H1 (cell line): ENCODE measurements around the gene PEX3. TPM values are rescaled to one million over a fixed set of nuclear protein-coding genes. Genes with fewer than 3 reads are reported as not detected.

ENCODE experiments used
- NRF1 ChIP-seq: IDR thresholded peaks from 2 replicates; pipeline ENCODE4 v1.6.1; 2011; ENCODE audit warnings: mild to moderate bottlenecking, low read depth, low read length, improper control_type of control experiment
- SAP30 ChIP-seq: fragments of 300-600 bp; sonication (generic); IDR thresholded peaks from 2 replicates; pipeline ENCODE4 v1.7.1; 2012; ENCODE audit warnings: low read length, moderate library complexity, mild to moderate bottlenecking, inconsistent platforms; ENCODE audit not compliant: insufficient read depth, insufficient replicate concordance
- TBP ChIP-seq: IDR thresholded peaks from 2 replicates; pipeline ENCODE4 v1.6.1; 2011; ENCODE audit warnings: low read depth, low read length, improper control_type of control experiment
- TEAD4 ChIP-seq: IDR thresholded peaks from 2 replicates; pipeline ENCODE4 v1.6.1; 2012; ENCODE audit warnings: low read depth, low read length, inconsistent platforms, mixed read lengths
- polyA plus RNA-seq, 7 experiments: library from polyadenylated mRNA; depleted of rRNA in 3 of 7; stranded (reverse) in 5 of 7; unstranded in 2 of 7; fragments of >200 nt in 5 of 7; fragments of 200-250 nt in 2 of 7; gene quantifications; 1 replicate in 5 of 7; 2 replicates in 1 of 7; 4 replicates in 1 of 7; pipeline versions ENCODE4 v1.2.1 to v1.2.3, GENCODE V29; 2011 to 2013; ENCODE audit warnings: missing spikeins in 2 of 7, mixed read lengths in 2 of 7
- total RNA-seq: library from RNA; stranded (reverse); fragmentation: NEBNext Ultra II Directional; extraction: Animal tissue kit (Norgen Biotek cat#: 25700); gene quantifications from 2 replicates; pipeline ENCODE4 v1.2.1, GENCODE V29; 2021
- TF ChIP-seq, protein P1 (sequence below): fragments of 300-600 bp; sonication (generic); IDR thresholded peaks from 2 replicates; pipeline ENCODE4 v1.7.1; 2012; ENCODE audit warnings: low read length, moderate library complexity, mild to moderate bottlenecking, inconsistent platforms; ENCODE audit not compliant: insufficient replicate concordance
- TF ChIP-seq, protein P2 (sequence below), 3 experiments: IDR thresholded peaks; 1 replicate in 2 of 3; 2 replicates in 1 of 3; pipeline versions ENCODE4 v1.5.1 to v1.6.1; 2011; ENCODE audit warnings: low read length in 3 of 3, mild to moderate bottlenecking in 3 of 3, inconsistent platforms in 2 of 3, low read depth in 1 of 3, moderate library complexity in 1 of 3; ENCODE audit not compliant: insufficient read depth in 1 of 3; ENCODE audit errors: control extremely low read depth in 1 of 3

PEX3 gene
- total and polyA plus RNA-seq, 2 of the 8 experiments (the other 6 are each of a cell fraction or from before 2014, with no cell fraction given), result 8.0 to 16.8 TPM

DNA sequence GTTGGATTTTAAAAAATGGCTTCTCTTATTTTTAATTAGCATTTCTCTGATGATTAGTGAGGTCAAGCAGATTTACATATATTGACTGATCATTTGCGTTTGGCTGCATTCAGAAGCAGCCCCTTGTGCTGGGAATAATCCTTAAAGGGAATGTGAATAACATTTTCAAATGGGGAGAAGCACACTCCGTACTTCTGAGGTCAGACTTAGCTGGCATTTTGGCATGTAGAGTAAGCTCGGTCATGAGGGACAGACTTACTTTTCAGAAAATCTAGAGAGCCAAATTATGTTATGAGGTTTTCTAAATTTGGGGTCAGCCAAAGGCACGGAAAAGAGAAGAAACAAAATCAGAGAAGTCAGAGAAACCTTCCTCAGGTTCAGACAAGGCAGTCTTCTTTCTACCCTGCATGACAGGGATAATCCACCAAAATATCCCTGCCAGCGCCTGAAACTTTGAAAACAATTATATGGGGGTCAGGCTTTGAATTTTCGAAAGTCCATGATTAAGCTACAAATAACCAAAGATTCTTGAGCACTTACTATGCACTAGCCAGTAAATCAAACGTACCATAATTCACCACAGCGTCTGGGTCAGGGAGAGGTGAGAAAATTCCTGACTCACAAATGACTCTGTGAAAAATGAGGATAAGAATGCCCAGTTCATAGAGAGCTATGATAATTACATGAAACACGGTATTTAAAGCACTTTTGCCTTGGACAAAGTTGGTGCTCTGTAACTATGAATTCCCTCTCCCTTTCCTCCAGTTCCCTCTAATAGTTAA lies 45.0 kb upstream of the PEX3 start (continued):
- TF ChIP-seq, protein P1, sequence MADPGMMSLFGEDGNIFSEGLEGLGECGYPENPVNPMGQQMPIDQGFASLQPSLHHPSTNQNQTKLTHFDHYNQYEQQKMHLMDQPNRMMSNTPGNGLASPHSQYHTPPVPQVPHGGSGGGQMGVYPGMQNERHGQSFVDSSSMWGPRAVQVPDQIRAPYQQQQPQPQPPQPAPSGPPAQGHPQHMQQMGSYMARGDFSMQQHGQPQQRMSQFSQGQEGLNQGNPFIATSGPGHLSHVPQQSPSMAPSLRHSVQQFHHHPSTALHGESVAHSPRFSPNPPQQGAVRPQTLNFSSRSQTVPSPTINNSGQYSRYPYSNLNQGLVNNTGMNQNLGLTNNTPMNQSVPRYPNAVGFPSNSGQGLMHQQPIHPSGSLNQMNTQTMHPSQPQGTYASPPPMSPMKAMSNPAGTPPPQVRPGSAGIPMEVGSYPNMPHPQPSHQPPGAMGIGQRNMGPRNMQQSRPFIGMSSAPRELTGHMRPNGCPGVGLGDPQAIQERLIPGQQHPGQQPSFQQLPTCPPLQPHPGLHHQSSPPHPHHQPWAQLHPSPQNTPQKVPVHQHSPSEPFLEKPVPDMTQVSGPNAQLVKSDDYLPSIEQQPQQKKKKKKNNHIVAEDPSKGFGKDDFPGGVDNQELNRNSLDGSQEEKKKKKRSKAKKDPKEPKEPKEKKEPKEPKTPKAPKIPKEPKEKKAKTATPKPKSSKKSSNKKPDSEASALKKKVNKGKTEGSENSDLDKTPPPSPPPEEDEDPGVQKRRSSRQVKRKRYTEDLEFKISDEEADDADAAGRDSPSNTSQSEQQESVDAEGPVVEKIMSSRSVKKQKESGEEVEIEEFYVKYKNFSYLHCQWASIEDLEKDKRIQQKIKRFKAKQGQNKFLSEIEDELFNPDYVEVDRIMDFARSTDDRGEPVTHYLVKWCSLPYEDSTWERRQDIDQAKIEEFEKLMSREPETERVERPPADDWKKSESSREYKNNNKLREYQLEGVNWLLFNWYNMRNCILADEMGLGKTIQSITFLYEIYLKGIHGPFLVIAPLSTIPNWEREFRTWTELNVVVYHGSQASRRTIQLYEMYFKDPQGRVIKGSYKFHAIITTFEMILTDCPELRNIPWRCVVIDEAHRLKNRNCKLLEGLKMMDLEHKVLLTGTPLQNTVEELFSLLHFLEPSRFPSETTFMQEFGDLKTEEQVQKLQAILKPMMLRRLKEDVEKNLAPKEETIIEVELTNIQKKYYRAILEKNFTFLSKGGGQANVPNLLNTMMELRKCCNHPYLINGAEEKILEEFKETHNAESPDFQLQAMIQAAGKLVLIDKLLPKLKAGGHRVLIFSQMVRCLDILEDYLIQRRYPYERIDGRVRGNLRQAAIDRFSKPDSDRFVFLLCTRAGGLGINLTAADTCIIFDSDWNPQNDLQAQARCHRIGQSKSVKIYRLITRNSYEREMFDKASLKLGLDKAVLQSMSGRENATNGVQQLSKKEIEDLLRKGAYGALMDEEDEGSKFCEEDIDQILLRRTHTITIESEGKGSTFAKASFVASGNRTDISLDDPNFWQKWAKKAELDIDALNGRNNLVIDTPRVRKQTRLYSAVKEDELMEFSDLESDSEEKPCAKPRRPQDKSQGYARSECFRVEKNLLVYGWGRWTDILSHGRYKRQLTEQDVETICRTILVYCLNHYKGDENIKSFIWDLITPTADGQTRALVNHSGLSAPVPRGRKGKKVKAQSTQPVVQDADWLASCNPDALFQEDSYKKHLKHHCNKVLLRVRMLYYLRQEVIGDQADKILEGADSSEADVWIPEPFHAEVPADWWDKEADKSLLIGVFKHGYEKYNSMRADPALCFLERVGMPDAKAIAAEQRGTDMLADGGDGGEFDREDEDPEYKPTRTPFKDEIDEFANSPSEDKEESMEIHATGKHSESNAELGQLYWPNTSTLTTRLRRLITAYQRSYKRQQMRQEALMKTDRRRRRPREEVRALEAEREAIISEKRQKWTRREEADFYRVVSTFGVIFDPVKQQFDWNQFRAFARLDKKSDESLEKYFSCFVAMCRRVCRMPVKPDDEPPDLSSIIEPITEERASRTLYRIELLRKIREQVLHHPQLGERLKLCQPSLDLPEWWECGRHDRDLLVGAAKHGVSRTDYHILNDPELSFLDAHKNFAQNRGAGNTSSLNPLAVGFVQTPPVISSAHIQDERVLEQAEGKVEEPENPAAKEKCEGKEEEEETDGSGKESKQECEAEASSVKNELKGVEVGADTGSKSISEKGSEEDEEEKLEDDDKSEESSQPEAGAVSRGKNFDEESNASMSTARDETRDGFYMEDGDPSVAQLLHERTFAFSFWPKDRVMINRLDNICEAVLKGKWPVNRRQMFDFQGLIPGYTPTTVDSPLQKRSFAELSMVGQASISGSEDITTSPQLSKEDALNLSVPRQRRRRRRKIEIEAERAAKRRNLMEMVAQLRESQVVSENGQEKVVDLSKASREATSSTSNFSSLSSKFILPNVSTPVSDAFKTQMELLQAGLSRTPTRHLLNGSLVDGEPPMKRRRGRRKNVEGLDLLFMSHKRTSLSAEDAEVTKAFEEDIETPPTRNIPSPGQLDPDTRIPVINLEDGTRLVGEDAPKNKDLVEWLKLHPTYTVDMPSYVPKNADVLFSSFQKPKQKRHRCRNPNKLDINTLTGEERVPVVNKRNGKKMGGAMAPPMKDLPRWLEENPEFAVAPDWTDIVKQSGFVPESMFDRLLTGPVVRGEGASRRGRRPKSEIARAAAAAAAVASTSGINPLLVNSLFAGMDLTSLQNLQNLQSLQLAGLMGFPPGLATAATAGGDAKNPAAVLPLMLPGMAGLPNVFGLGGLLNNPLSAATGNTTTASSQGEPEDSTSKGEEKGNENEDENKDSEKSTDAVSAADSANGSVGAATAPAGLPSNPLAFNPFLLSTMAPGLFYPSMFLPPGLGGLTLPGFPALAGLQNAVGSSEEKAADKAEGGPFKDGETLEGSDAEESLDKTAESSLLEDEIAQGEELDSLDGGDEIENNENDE, result no peak
- TF ChIP-seq NRF1 (no peak), TEAD4 (no peak), SAP30 (no peak), TBP (no peak)
- TF ChIP-seq, protein P2, sequence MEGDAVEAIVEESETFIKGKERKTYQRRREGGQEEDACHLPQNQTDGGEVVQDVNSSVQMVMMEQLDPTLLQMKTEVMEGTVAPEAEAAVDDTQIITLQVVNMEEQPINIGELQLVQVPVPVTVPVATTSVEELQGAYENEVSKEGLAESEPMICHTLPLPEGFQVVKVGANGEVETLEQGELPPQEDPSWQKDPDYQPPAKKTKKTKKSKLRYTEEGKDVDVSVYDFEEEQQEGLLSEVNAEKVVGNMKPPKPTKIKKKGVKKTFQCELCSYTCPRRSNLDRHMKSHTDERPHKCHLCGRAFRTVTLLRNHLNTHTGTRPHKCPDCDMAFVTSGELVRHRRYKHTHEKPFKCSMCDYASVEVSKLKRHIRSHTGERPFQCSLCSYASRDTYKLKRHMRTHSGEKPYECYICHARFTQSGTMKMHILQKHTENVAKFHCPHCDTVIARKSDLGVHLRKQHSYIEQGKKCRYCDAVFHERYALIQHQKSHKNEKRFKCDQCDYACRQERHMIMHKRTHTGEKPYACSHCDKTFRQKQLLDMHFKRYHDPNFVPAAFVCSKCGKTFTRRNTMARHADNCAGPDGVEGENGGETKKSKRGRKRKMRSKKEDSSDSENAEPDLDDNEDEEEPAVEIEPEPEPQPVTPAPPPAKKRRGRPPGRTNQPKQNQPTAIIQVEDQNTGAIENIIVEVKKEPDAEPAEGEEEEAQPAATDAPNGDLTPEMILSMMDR (IDR thresholded peaks at IDR 0.05; ENCODE audit: control extremely low read depth in 1 of 3, insufficient read depth in 1 of 3, low read depth in 1 of 3, low read length in 3 of 3), result no peak
